C1 segment of cervical spinal cord (tissue), 14 donors: ENCODE results near the gene DOC2B.
"Not testable (repeated sequence)": the region's sequence is repeated elsewhere in the genome, so short reads cannot be mapped to it uniquely, and the experiment has no call there.

Source experiments
- DNase-seq, 14 donors: peaks; one replicate each; lab custom pipeline; 2025; lab: John Stamatoyannopoulos, UW

Gene DOC2B

DNA sequence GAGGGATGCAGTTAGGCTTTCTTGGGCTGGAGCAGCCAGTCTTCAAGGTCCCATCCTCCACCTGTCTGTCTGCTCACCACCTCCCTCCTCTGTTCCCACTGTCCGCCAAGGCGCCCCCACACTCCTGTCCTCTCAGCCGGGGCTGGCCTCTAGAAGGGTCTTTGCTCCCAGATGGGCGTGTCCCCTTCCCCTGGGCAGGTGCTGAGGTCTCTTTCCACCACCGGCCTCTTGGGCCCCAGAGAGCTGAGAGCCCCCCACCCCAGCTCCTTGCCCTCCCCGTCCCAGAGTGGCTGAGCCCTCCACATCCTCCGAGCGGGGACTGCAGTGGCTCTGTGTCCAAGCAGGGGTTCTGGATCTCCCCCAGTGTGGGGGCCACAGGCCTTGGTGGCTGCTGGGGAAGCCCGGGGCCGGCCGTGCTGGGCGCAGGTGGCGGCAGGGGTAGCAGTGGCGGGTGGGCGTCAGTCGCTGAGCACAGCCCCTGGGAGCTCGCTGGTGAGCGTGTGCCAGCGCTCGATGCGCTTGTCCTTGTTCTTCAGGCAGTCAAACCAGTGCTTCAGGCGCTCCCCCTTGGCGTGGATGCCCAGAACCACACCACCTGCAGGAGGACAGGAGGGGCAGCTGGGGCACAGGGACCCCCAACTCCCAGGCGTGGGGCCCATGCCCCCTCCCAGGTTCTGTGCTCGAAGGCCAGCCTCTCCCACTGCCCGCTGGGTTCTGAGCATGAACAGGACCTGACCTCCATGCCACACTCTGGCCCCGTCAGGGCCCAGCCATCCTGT, 34.3 kb downstream of the DOC2B start:
- no peak for DNase-seq

DNA sequence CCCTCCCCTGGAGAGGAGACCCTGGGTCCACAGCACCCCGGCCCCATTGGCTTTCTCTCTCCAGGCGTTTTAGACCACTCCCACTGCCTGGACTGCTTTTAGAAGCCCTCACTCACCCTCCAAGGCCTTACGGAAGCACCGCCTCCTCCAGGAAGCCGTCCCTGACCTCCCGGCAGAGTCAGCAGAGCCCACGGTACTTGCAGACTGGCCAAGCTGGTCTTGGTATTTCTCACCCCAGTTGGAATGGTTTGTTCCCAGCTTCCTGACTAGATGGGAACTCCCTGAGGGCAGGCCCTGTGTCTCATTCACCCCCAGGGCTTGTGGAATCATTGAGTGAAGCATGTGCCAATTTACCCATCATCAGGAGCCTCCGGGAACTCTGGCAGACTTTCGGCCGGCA, 34.9 kb downstream of the DOC2B start:
- no peak for DNase-seq

DNA sequence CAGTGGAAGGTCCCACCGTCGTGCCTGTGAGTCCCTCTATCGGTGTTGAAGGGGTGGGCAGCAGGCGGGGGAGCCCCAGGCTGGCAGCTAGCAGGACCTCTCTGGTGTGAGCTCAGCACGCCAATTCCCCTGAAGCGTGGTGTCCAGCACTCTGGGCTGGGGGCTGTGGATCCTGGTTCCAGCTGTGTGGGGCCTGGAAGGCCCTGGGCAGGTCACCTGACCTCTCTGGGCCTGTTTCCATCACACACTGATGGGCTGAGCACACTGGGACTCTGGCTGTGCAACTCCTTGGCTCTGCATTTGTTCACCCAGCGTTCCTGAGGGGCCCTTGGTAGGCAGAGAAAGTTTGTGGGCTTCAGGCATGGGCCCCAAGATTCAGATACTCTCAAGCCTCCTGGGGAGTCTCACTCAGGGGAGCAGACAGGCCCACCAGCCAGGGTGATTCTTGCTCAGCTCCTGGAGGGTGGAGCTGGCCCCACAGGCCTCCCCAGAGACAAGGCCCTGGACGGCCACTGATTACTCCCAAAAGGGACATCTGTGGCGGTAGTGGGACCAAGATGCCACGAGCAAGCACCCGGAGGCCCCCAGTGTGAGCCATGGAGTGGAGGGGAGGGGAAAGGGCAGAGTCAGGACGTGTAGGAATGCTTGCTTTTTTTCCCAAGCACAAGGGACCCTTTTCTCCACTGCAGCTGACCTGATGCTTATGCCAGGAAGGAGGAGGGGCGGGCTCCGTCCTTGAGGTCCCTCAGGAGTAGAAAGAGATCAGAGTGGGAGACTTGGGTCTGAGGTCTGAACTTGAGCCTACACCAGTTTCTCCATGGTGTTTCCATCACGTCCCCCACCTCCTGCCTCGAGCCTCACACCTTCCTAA, 35.5 kb downstream of the DOC2B start:
- peak in 4 of 14 donors; percentile 5 to 10 (median 8) for DNase-seq

DNA sequence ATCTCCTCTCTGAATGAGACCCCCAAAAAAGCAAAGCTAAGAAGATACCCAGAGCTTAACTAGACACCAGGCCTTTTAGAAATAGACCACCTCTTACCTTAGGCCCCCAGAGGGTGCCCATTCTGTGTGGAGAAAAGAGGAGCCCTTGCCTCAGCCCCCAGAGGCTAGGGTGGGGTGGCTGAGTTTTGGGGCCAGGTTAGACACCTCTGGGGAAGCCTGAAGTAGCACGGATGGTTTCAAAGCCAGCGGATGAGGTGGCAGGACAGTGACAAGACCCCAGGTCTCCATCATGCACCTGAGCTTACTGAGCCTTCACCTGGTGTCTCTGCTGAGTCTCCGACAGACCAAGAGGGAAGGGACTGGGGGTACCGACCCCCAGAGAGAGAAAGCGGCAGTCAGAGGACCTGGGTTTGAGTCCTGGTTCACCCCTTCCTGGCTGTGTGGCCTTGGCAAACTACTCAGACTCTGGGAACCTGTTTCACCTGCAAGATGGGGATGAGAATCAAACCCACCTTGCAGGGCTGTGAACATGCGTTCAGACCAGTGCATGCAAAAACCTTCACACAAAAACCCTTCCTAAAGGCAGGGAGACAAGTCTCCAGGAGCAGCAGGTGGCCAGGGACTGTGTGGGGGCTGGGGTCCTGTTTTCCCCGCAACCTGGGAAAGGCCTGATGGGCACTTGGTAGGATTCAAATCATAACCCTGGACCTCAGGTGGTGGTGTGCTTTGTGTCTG, 36.3 kb downstream of the DOC2B start:
- DNase-seq, result no peak

DNA sequence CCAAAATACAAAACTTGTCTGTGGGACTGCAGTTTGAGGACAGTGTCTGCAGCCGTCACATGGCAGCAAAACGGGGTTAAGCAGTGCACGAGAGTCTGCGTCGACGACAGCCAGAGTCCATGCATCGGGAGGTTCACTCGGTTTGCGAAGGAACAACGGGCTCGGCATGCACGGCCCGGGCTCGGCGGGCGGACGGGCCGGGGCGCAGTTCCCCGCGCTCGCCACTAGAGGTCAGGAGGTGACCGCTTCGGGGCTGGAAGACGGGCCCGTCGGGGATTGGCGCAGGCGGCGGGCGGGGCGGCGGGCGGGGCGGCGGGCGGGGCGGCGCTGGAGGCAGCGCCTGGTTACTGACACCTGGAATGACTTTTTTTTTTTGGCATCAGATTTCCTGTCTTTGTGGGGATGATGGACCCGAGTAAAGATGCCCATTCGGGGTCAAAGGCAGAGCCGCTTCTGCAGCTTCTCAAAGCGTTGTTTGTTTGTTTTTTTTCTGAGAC, 37.6 kb downstream of the DOC2B start:
- DNase-seq, result peak; percentile 15 to 87 (median 49)

DNA sequence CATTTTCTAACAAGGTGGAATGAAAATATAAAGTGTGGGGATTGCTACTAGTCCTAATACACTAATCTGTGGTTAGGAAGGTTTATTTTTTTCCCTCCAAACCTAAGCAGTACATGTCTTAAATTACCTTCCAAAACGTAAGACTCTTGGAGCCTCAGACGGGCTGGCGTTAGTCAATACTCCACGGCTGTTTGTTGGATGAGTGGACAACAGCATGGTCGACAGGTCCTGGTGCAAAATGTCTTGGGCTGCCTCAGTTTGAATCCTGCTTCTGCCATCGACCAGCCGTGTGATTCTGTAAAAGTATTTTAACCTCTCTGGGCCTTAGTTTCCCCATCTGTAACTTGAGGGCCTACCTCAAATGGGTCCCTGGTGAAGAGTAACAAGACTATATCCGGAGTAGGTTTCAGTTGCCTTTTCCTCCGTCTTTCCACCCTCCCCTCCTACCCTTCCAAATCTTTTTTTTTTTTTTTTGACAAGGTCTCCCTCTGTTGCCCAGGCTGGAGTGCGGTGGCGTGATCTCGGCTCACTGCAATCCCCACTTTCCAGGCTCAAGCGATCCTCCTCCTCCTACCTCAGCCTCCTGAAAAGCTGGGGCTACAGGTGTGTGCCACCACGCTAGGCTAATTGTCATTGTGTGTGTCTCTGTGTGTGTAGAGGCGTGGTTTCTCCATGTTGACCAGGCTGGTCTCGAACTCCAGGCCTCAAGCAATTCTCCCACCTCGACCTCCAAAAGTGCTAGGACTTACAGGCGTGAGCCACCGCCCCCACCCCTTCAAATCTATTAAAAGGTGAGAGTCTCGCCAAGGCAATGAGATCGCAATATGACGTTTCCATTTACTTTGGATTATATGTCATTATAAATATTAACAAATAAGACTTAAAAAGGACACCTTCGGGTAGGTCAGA, 38.3 kb downstream of the DOC2B start:
- DNase-seq, result no peak

DNA sequence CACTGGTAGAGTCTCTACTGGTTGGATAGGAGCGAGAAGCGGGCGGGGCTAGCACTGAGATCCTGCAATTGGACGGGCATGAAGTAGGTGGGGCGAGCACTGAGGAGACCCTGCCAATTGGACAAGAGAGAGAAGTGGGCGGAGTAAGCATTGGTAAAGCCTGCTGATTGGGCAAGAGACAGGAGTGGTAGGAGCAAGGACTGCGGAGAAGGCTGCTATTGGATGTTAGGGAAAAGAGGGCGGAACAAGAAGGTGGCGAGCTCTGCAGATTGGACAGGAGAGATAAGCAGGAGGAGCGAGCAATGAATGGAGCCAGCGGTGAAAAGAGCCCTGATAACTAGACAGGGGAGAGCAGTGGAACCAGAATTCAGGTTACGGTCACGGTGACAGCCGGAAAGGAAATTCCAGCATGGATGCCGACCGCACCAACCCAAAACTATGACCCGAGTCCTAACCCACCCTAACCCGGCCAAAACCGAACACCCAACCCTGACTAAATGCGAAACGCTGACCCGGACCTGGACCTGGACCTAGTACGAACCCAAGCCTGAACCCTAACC, 39.3 kb downstream of the DOC2B start:
- peak in 1 of 14 donors; percentile 12 for DNase-seq

DNA sequence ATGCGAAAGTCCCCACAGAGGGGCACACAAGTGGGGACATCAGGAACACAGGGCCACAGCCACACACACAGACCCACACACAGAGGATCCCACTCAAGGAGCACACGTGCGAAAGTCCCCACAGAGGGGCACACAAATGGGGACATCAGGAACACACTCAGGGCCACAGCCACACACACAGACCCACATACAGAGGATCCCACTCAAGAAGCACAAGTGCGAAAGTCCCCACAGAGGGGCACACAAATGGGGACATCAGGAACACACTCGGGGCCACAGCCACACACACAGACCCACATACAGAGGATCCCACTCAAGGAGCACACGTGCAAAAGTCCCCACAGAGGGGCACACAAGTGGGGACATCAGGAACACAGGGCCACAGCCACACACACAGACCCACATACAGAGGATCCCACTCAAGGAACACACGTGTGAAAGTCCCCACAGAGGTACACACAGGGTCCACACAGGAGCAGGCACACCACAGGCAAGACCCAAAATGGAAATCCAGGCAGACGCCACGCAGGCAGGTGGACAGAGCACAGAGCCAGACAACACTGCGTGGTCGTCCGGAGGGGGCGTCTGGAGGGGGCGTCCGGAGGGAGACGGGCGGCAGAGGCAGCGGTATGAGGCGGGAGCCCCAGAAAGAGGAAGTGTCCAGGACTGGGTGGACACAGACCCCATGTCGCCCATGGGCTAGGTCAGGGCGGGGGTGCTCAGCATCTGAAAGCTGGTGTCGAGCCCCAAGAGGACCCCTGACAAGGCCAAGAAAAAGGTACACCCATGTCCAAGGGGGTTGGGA, 41.8 kb downstream of the DOC2B start:
- not testable (repeated sequence) for DNase-seq

DNA sequence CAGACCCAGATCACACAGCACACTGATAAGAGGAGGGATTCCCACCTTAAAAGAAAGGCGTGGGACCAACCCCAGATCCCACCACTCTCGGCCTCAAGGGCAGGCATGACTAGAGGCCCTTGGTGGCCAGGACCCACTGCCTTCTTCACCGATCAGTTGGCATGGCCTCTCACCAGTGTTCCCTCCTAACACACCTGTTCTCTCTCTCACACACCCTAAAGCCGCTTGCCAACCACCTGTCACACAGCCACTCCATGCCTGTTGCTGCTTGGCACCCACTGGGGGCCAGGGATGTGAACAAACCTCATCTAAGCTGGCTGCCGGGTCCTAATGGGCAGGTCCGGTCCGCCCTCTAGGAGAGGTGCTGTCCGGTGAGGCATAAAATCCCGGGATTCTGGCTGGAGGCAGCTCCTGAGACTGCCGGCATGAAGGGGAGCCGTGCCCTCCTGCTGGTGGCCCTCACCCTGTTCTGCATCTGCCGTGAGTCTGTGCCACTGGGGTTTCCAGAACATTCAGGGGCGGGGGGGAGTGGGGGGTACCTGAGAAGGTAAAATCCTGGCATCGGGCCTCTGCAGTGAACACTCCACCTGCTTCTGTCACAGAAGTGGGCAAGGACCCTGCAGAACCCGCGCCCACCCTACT, 44.2 kb downstream of the DOC2B start, which contains the start of gene SCGB1C2:
TSS of gene SCGB1C2 (plus strand) at position 404 of the 642 bp plus-strand sequence. CDS start at position 426, 22 bp downstream.
- DNase-seq, result not testable (repeated sequence)

DNA sequence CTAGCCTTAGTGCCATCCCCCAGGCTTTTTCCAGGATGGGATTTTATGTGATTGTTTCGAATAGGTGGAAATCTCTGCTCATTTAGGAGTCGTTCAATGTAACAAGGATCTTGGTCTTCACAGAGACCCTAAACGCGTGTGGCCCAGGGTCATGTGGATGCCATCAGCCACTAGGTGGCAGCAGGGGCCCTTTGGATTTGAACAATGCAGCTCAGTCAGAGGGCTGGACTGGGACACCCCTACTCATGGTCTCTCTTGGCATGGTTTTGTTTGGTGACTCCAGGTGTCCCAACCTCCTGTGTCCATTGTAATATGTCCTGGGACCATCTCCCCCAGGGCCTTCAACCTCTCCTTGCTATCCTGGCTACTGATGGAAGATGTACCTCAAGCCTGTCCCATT, 44.9 kb downstream of the DOC2B start:
- not testable (repeated sequence) for DNase-seq

DNA sequence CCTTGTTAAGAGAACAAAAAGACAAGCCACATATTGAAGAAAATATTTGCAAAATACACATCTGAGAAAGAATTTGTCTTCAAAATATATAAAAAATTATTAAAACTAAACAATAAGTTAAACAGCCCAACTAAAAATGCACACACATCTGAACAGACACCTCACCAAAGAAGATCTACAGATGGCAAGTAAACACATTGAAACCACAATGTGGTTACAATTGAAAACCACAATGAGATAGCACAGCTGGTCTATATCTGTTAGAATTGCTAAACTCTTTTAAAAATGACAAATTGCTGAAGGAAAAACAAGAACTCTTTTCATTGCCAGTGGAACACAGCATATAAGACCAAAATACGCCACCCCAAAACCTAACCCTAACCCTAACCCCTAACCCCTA, 45.6 kb downstream of the DOC2B start:
- not testable (repeated sequence) for DNase-seq

DNA sequence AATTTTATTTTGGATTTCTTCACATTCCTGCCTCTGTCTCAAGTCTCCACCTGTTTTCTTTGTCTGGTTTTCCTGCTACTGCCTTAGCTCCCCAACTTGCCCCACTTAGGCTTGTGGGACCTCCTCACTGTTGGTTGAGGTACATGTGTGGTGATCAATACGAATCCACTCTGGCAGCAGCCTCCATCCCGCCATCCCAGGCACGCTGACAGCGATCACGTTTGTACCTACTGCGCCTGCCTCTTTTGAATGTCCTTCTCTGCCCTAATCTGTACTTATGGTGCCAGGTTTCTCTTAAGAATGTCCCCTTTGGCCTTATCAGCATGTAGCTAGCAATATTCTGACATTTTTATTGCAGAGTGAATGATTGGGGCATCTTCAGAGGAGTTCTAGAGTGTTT, 46.4 kb downstream of the DOC2B start:
- DNase-seq, result not testable (repeated sequence)

DNA sequence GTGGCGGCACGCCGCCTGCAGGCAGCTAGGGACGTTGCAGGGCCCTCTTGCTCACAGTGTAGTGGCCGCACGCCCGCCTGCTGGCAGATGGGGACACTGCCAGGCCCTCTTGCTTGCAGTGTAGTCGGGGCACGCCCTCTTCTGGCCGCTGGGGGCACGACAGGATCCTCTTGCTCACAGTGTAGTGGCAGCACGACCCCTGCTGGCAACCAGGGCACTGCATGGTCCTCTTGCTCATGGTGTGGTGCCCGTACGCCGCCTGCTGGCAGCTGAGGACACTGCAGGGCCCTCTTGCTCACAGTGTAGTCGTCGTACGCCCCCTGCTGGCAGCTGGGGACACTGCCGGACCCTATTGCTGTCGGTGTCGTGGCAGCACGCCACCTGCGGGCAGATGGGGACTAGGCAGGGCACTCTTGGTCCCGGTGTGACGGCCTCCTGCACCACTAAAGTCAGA, 47.1 kb downstream of the DOC2B start:
- not testable (repeated sequence) for DNase-seq

DNA sequence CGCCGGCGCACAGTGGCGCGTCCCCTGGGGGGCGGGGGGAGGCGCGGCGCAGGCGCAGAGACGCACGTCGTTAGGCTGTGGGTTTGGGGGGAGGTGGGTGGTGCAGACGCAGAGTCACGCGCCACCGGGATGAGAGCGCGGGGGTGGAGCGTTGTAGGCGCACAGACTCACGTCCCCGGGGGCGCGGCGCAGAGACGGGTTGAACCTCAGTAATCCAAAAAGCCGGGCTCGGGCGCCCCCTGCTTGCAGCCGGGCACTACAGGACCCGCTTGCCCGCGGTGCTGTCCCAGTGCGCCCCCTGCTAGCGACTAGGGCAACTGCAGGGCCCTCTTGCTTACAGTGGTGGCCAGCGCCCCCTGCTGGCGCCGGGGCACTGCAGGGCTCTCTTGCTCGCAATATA, 47.5 kb downstream of the DOC2B start:
- DNase-seq, result not testable (repeated sequence)

DNA sequence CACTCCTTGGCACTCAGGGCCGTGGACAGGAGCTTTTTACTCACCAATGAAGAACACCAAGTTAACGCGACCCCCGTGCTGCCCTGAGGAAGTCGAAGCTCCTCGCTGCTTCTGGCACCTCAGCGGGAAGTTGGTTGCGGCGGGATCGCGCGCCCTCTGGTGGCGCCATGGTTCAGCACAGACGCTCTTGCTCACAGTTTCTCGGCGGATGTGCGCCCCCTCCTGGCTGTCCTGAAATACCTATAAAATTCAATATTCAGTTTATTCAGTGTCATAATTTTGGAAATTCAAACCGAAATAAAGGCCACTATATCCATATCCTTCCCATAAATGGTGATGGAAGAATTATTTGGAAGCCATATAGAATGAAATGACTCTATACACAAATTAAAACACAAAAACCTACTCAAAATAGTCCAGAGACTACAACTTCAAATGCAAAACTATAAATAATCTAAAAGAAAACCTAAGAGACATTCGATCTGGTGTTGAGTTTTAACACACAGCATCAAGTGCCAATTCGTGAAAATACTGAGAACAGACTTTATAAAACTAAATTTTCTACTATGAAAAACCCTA, 63.0 kb downstream of the DOC2B start:
- DNase-seq, result not testable (repeated sequence)

DNA sequence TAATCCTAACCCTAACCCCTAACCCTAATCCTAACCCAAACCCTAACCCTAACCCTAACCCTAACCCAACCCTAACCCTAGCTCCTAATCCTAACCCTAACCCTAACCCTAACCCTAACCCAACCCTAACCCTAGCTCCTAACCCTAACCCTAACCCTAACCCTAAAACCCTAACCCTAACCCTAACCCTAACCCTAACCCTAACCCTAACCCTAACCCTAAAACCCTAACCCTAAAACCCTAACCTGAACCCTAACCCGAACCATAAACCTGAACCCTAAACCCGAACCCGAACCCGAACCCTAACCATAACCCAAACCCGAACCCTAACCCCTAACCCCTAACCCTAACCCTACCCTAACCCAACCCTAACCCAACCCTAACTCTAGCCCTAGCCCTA, 68.3 kb downstream of the DOC2B start:
- not testable (repeated sequence) for DNase-seq
